Bronchial epithelial cell (primary cell): ENCODE measurements around the gene CSPG5. TPM values are rescaled to one million over a fixed set of nuclear protein-coding genes. Genes with fewer than 3 reads are reported as not detected.

Experiments
- DNase-seq: peaks from one replicate; pipeline ENCODE4 v3.0.0-alpha.2; 2010; ENCODE audit warnings: low read depth
- FAIRE-seq: peaks from 2 replicates; lab custom pipeline; 2011; peaks lifted over from hg19 to GRCh38; lab: Jason Lieb, UNC
- H3K27me3 ChIP-seq: 2 replicates; pipeline ENCODE4 v1.5.1; 2011; ENCODE audit warnings: low read length; ENCODE audit not compliant: control insufficient read depth, insufficient read depth
- H3K36me3 ChIP-seq: 2 replicates; pipeline ENCODE4 v1.5.1; 2011; ENCODE audit warnings: low read length; ENCODE audit not compliant: control insufficient read depth, insufficient read depth
- H3K4me3 ChIP-seq: 2 replicates; pipeline ENCODE4 v1.5.1; 2011; ENCODE audit warnings: mild to moderate bottlenecking, low read depth, low read length, control low read depth
- total RNA-seq: library from RNA; depleted of rRNA; stranded (reverse); fragments of >200 nt; gene quantifications from 2 replicates; pipeline ENCODE4 v1.2.1, GENCODE V29; 2014
- TF ChIP-seq, protein P1 (sequence below): IDR thresholded peaks from 2 replicates; pipeline ENCODE4 v1.5.1; 2011; ENCODE audit warnings: mild to moderate bottlenecking, moderate library complexity, low read length, control low read depth, inconsistent platforms; ENCODE audit not compliant: insufficient read depth, severe bottlenecking

The CSPG5 gene
- total RNA-seq, 1 donor from 2014 or later: 0.26 TPM

DNA sequence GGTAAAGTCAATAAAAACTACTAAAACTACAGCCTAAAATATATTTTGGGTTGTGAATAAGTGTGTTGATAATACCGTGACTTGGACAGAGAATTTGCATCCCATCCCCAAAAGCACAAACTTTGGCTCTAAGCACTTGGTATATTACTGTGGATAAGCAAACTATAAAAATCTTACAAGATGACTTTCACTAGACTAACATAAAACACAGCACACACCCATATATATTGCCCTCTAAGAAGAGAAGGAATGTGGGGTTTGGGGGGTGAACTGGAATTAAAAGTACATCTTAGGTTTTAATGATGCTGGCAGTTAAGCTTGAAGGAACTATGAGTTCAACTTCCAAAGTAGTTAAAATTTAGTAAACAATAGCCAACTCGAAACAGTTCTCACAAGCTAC, 28.7 kb upstream of the CSPG5 start:
- H3K27me3 ChIP-seq: no peaks in the 10 kb centered on the region
- H3K36me3 ChIP-seq: peaks cover 12% of the 10 kb centered on the region
- H3K4me3 ChIP-seq: no peak overlapping the region
- FAIRE-seq (no peak), DNase-seq (no peak)
- TF ChIP-seq, protein P1, sequence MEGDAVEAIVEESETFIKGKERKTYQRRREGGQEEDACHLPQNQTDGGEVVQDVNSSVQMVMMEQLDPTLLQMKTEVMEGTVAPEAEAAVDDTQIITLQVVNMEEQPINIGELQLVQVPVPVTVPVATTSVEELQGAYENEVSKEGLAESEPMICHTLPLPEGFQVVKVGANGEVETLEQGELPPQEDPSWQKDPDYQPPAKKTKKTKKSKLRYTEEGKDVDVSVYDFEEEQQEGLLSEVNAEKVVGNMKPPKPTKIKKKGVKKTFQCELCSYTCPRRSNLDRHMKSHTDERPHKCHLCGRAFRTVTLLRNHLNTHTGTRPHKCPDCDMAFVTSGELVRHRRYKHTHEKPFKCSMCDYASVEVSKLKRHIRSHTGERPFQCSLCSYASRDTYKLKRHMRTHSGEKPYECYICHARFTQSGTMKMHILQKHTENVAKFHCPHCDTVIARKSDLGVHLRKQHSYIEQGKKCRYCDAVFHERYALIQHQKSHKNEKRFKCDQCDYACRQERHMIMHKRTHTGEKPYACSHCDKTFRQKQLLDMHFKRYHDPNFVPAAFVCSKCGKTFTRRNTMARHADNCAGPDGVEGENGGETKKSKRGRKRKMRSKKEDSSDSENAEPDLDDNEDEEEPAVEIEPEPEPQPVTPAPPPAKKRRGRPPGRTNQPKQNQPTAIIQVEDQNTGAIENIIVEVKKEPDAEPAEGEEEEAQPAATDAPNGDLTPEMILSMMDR: no peak

DNA sequence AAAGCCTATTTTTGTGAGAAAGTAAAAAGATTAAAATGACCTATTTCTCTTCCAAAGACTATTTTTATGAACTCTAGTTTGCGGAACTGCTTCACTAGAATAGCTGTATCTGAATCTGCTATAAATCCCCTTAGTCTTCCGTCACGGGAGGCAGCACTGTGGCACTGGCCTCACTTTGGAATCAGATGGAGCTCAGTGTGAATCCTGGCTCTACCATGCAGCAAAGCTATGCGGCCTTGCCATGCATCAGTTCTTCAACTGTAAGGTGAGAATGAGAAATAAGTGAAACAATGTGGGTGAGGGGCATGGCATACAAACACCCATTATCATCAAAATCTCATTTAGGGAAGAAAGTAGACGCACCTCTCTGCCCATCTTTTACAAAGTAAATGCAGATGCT, 27.5 kb upstream of the CSPG5 start:
- Histone ChIP-seq H3K36me3 (peaks cover 13% of the 10 kb centered on the region), H3K27me3 (no peaks in the 10 kb centered on the region), H3K4me3 (no peak overlapping the region)
- TF ChIP-seq, protein P1: no peak
- no peak for FAIRE-seq
- no peak for DNase-seq

- TF ChIP-seq, protein P1: no peak
- no peaks in the 10 kb centered on the region for H3K27me3 ChIP-seq
- no peak for FAIRE-seq
- H3K36me3 ChIP-seq: peaks cover 13% of the 10 kb centered on the region
- DNase-seq: no peak
- H3K4me3 ChIP-seq: no peak overlapping the region
These were observed 27.0 kb upstream of the CSPG5 start for GRCh38 chr3:47605652-47606051.

DNA sequence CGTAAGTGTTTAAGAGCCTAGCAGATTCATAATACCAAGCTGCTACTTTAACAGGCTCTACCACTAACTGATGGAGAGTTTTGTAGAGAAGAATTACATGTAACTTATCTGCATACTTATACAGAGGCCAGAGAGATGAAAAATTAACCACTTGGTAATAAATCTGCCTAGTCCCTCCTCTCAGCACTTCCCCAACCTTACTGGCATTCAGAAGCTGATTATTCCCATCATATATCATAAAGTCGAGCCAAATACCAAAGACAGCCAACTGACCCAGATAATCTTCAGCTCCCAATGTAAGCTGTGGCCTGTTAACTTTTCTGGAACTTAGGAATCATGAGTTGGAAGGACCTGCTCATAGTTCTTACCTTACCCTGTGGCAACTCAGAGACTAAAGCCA, 25.5 kb upstream of the CSPG5 start:
- peaks cover 6% of the 10 kb centered on the region for H3K36me3 ChIP-seq

GRCh38 chr3:47603332-47603731, 24.7 kb upstream of the CSPG5 start:
- TF ChIP-seq, protein P1: no peak
- no peak for DNase-seq
- H3K27me3 ChIP-seq: no peaks in the 10 kb centered on the region
- FAIRE-seq: no peak
- no peak overlapping the region for H3K4me3 ChIP-seq
- H3K36me3 ChIP-seq: peaks cover 6% of the 10 kb centered on the region

More for the DNA sequence above, 25.5 kb upstream of the CSPG5 start:
- DNase-seq (no peak), FAIRE-seq (no peak)
- TF ChIP-seq, protein P1: no peak
- Histone ChIP-seq H3K4me3 (no peak overlapping the region), H3K27me3 (no peaks in the 10 kb centered on the region)

DNA sequence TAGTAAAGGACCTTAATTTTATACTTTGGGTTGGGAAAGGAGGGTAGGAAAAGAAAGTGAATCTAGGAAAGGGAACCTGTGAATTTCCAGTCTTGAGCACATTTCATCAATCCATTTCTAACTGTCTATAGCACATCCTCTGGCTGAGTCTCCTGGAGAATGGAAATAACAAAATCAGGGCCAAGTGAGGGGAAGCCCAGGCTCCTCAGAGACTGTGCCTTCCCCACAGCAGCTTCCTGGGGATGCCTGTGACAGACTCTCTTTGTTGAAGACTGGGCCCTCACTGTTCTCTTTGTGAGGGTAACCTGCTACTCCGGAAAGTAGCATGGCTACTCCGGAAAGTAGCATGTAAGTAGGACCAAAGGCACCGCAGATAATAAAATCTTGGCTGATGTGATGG, 22.6 kb upstream of the CSPG5 start:
- no peak overlapping the region for H3K4me3 ChIP-seq
- H3K27me3 ChIP-seq: no peaks in the 10 kb centered on the region
- FAIRE-seq (no peak), DNase-seq (no peak)
- TF ChIP-seq, protein P1: no peak
- H3K36me3 ChIP-seq: peaks cover 7% of the 10 kb centered on the region
